K562 (cell line): ENCODE measurements around the gene PITHD1. TPM values are rescaled to one million over a fixed set of nuclear protein-coding genes. Genes with fewer than 3 reads are reported as not detected.

Experiments used
- BRD9 ChIP-seq: fragments of 450-650 bp; IDR thresholded peaks from 2 replicates; pipeline ENCODE4 v1.6.1; 2018; ENCODE audit warnings: low read depth; ENCODE audit not compliant: partially characterized antibody
- CEBPG ChIP-seq, 3 experiments: fragments of 200-800 bp in 1 of 3; sonication (Bioruptor generic) in 1 of 3; sonication (generic) in 1 of 3; formaldehyde crosslinking in 1 of 3; IDR thresholded peaks in 2 of 3; conservative IDR thresholded peaks in 1 of 3; 2 replicates each; pipeline versions ENCODE4 v1.6.1 to v1.8.0; 2016 to 2022; ENCODE audit warnings: missing compliant biosample characterization in 2 of 3, missing genetic modification characterization in 2 of 3, mild to moderate bottlenecking in 1 of 3, missing genetic modification reagents in 1 of 3
- CREM ChIP-seq: IDR thresholded peaks from 2 replicates; pipeline ENCODE4 v1.6.1; 2014; ENCODE audit warnings: antibody characterized with exemption, low read depth
- GATAD2B ChIP-seq: fragments of 450-650 bp; IDR thresholded peaks from 2 replicates; pipeline ENCODE4 v1.6.1; 2017; ENCODE audit warnings: mild to moderate bottlenecking, borderline replicate concordance
- HDGF ChIP-seq: fragments of 450-650 bp; IDR thresholded peaks from 2 replicates; pipeline ENCODE4 v1.6.1; 2016
- KDM4B ChIP-seq, 2 experiments: fragments of 450-650 bp in 1 of 2; sonication (generic) in 1 of 2; IDR thresholded peaks; 2 replicates each; pipeline ENCODE4 v1.6.1; 2016 to 2017; ENCODE audit warnings: borderline replicate concordance in 2 of 2, antibody characterized with exemption in 1 of 2, low read depth in 1 of 2, mild to moderate bottlenecking in 1 of 2
- LCOR ChIP-seq: sonication (generic); formaldehyde crosslinking; IDR thresholded peaks from 2 replicates; pipeline ENCODE4 v1.8.0; 2022; ENCODE audit warnings: mild to moderate bottlenecking, missing genetic modification reagents
- NEUROD1 ChIP-seq: fragments of 150-350 bp; IDR thresholded peaks from 2 replicates; pipeline ENCODE4 v1.6.1; 2014; ENCODE audit warnings: borderline replicate concordance, low read length, low read depth; ENCODE audit not compliant: partially characterized antibody
- PHF8 ChIP-seq: fragments of 200-600 bp; sonication (generic); IDR thresholded peaks from 2 replicates; pipeline ENCODE4 v1.6.1; 2012; ENCODE audit warnings: mixed run types, mild to moderate bottlenecking, inconsistent platforms, low read length, moderate library complexity, borderline replicate concordance
- RBBP5 ChIP-seq: fragments of 200-600 bp; sonication (generic); IDR thresholded peaks from 2 replicates; pipeline ENCODE4 v1.6.1; 2012; ENCODE audit warnings: borderline replicate concordance, mild to moderate bottlenecking, low read length, control low read depth, inconsistent platforms; ENCODE audit not compliant: insufficient read depth, poor library complexity, severe bottlenecking
- SP1 ChIP-seq: sonication (generic); formaldehyde crosslinking; IDR thresholded peaks from 2 replicates; pipeline ENCODE4 v1.8.1; 2022; ENCODE audit warnings: mild to moderate bottlenecking, missing genetic modification reagents
- TOE1 ChIP-seq, 2 experiments: fragments of 450-650 bp in 1 of 2; sonication (generic) in 1 of 2; formaldehyde crosslinking in 1 of 2; IDR thresholded peaks; 2 replicates each; pipeline versions ENCODE4 v1.7.1 to v1.8.0; 2016 to 2022; ENCODE audit warnings: borderline replicate concordance in 2 of 2, mild to moderate bottlenecking in 2 of 2, antibody characterized with exemption in 1 of 2, inconsistent platforms in 1 of 2, low read depth in 1 of 2, missing genetic modification reagents in 1 of 2, moderate library complexity in 1 of 2
- ZNF184 ChIP-seq: sonication (generic); formaldehyde crosslinking; IDR thresholded peaks from 2 replicates; pipeline ENCODE4 v1.5.0; 2020; ENCODE audit warnings: missing genetic modification reagents
- polyA plus RNA-seq, 8 experiments: library from polyadenylated mRNA; depleted of rRNA in 4 of 8; stranded (reverse) in 5 of 8; unstranded in 3 of 8; fragments of >200 nt; fragmentation: Nextera tagmentation in 2 of 8; fragmentation: Illumina TruSeq in 1 of 8; extraction: Ambion mirVana in 2 of 8; extraction: Trizol in 1 of 8; gene quantifications; 2 replicates each; pipeline versions ENCODE4 v1.2.1 to v1.2.3, GENCODE V29; 2011 to 2014; ENCODE audit warnings: inconsistent platforms in 1 of 8, missing spikeins in 1 of 8
- total RNA-seq, 7 experiments: library from RNA; depleted of rRNA in 6 of 7; stranded (reverse); fragments of >200 nt in 6 of 7; fragmentation: Illumina TruSeq in 2 of 7; extraction: Trizol in 2 of 7; gene quantifications; 2 replicates each; pipeline versions ENCODE4 v1.2.1 to v1.2.3, GENCODE V29; 2011 to 2021; ENCODE audit warnings: low replicate concordance in 1 of 7
- TF ChIP-seq, protein P1 (sequence below): fragments of 450-650 bp; IDR thresholded peaks from 2 replicates; pipeline ENCODE4 v1.6.1; 2016; ENCODE audit warnings: low read depth, mild to moderate bottlenecking, moderate library complexity
- TF ChIP-seq, protein P2 (sequence below): fragments of 450-650 bp; IDR thresholded peaks from one replicate; pipeline ENCODE4 v1.6.1; 2018; ENCODE audit warnings: mild to moderate bottlenecking, moderate library complexity; ENCODE audit not compliant: partially characterized antibody
- TF ChIP-seq, protein P3 (sequence below), 3 experiments: IDR thresholded peaks in 2 of 3; conservative IDR thresholded peaks in 1 of 3; 2 replicates each; pipeline ENCODE4 v1.5.1; 2011 to 2012; ENCODE audit warnings: low read length in 3 of 3, mild to moderate bottlenecking in 3 of 3, control low read depth in 2 of 3, improper control_type of control experiment in 1 of 3, inconsistent platforms in 1 of 3, low read depth in 1 of 3, mixed read lengths in 1 of 3, moderate library complexity in 1 of 3; ENCODE audit not compliant: insufficient read depth in 2 of 3
- TF ChIP-seq, protein P4 (sequence below): sonication (generic); formaldehyde crosslinking; IDR thresholded peaks from 2 replicates; pipeline ENCODE4 v1.8.0; 2022; ENCODE audit warnings: missing genetic modification reagents, mild to moderate bottlenecking, moderate library complexity, borderline replicate concordance
- TF ChIP-seq, protein P5 (sequence below): fragments of 450-650 bp; formaldehyde crosslinking; IDR thresholded peaks from 2 replicates; pipeline ENCODE4 v1.4.0; 2022; ENCODE audit warnings: missing genetic modification characterization

PITHD1 gene
- total and polyA plus RNA-seq, 9 of the 15 experiments (the other 6 are each of a cell fraction or from before 2014, with no cell fraction given) = 46.5 to 175 (median 149) TPM

DNA sequence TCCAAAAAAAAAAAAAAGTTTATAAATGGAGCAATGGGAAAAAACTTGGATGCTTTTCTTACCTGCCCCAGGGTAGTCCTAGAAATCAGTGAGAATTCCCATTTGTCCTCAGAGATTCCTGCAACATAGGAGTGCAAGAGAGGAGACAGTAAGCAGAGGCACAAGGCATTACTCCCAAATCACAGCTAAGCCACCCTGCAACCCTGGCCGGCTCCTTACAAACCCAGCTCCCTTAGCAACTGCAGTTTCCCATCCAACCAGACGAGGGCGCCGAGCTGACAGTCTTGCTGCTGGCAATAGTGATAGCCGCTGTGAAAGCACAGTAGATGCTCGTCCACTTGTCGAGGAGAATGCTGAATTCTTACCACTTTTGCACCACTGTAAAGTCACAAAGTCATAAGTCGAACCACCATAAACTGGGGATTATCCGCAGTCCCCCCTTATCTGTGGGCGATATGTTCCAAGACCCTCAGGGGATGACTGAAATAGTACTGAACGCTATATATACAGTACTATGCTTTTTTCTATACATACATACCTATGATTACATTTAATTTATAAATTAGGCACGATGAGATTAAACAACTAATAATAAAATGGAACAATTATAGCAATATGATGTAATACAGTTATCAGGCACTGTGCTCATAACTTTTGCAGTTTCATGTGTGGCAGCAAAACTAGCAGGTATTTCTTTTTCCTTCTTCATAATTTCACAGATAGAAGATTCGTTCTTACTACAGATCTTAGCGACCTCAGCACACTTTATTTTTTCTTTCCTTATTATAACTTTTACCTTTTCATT lies 6.0 kb upstream of the PITHD1 start (continued):
- no peak for TF ChIP-seq PHF8
- 0 out of 2 replicates have a peak, but pooled peaks have one; percentile 32 for TF ChIP-seq TOE1 (IDR thresholded peaks at IDR 0.05; ENCODE audit: borderline replicate concordance)
- no peak for TF ChIP-seq TOE1 (CRISPR knock-in tag; IDR thresholded peaks at IDR 0.05; ENCODE audit: borderline replicate concordance, low read depth)
- TF ChIP-seq CEBPG (CRISPR knock-in tag; IDR thresholded peaks at IDR 0.05) = 0 out of 2 replicates have a peak, but pooled peaks have one; percentile 15
- peak; percentile 59 to 60 for TF ChIP-seq CEBPG (tag; conservative IDR thresholded peaks at IDR 0.05 in 1 of 2, IDR thresholded peaks at IDR 0.05 in 1 of 2)
- TF ChIP-seq KDM4B (IDR thresholded peaks at IDR 0.05; ENCODE audit: borderline replicate concordance in 2 of 2, low read depth in 1 of 2) = no peak
- no peak for TF ChIP-seq BRD9
- TF ChIP-seq RBBP5 = peak; percentile 26
- 0 out of 2 replicates have a peak, but pooled peaks have one; percentile 13 for TF ChIP-seq HDGF
- no peak for TF ChIP-seq ZNF184 (CRISPR knock-in tag)
- TF ChIP-seq, protein P1, sequence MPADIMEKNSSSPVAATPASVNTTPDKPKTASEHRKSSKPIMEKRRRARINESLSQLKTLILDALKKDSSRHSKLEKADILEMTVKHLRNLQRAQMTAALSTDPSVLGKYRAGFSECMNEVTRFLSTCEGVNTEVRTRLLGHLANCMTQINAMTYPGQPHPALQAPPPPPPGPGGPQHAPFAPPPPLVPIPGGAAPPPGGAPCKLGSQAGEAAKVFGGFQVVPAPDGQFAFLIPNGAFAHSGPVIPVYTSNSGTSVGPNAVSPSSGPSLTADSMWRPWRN = no peak
- TF ChIP-seq CREM = peak; percentile 48; the same call in 1 of the 2 replicates
- TF ChIP-seq, protein P2, sequence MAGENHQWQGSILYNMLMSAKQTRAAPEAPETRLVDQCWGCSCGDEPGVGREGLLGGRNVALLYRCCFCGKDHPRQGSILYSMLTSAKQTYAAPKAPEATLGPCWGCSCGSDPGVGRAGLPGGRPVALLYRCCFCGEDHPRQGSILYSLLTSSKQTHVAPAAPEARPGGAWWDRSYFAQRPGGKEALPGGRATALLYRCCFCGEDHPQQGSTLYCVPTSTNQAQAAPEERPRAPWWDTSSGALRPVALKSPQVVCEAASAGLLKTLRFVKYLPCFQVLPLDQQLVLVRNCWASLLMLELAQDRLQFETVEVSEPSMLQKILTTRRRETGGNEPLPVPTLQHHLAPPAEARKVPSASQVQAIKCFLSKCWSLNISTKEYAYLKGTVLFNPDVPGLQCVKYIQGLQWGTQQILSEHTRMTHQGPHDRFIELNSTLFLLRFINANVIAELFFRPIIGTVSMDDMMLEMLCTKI = peak; percentile 69
- TF ChIP-seq GATAD2B = 0 out of 2 replicates have a peak, but pooled peaks have one; percentile 48
- TF ChIP-seq NEUROD1 = peak; percentile 56
- no peak; the same call in 1 of the 2 replicates for TF ChIP-seq SP1 (CRISPR knock-in tag)
- TF ChIP-seq, protein P3, sequence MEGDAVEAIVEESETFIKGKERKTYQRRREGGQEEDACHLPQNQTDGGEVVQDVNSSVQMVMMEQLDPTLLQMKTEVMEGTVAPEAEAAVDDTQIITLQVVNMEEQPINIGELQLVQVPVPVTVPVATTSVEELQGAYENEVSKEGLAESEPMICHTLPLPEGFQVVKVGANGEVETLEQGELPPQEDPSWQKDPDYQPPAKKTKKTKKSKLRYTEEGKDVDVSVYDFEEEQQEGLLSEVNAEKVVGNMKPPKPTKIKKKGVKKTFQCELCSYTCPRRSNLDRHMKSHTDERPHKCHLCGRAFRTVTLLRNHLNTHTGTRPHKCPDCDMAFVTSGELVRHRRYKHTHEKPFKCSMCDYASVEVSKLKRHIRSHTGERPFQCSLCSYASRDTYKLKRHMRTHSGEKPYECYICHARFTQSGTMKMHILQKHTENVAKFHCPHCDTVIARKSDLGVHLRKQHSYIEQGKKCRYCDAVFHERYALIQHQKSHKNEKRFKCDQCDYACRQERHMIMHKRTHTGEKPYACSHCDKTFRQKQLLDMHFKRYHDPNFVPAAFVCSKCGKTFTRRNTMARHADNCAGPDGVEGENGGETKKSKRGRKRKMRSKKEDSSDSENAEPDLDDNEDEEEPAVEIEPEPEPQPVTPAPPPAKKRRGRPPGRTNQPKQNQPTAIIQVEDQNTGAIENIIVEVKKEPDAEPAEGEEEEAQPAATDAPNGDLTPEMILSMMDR (IDR thresholded peaks at IDR 0.05 in 2 of 3, conservative IDR thresholded peaks at IDR 0.05 in 1 of 3; ENCODE audit: insufficient read depth in 2 of 3, low read depth in 1 of 3, low read length in 3 of 3) = peak; percentile 96 to 98 (median 97)
- TF ChIP-seq LCOR (CRISPR knock-in tag) = no peak
- TF ChIP-seq, protein P4, sequence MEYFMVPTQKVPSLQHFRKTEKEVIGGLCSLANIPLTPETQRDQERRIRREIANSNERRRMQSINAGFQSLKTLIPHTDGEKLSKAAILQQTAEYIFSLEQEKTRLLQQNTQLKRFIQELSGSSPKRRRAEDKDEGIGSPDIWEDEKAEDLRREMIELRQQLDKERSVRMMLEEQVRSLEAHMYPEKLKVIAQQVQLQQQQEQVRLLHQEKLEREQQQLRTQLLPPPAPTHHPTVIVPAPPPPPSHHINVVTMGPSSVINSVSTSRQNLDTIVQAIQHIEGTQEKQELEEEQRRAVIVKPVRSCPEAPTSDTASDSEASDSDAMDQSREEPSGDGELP (CRISPR knock-in tag) = peak; percentile 45; the same call in 1 of the 2 replicates
- TF ChIP-seq, protein P5, sequence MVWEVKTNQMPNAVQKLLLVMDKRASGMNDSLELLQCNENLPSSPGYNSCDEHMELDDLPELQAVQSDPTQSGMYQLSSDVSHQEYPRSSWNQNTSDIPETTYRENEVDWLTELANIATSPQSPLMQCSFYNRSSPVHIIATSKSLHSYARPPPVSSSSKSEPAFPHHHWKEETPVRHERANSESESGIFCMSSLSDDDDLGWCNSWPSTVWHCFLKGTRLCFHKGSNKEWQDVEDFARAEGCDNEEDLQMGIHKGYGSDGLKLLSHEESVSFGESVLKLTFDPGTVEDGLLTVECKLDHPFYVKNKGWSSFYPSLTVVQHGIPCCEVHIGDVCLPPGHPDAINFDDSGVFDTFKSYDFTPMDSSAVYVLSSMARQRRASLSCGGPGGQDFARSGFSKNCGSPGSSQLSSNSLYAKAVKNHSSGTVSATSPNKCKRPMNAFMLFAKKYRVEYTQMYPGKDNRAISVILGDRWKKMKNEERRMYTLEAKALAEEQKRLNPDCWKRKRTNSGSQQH = no peak
